SK-N-SH (cell line): ENCODE measurements around the gene HLA-DQB1. TPM values are rescaled to one million over a fixed set of nuclear protein-coding genes. Genes with fewer than 3 reads are reported as not detected.
"Not testable (repeated sequence)": the region's sequence is repeated elsewhere in the genome, so short reads cannot be mapped to it uniquely, and the experiment has no call there.

Experiments used
- CTCF ChIA-PET: fragments of 300-600, 350-600 bp; formaldehyde crosslinking; extraction: SDS; loops from one replicate; lab custom pipeline; 2021; lab: Yijun Ruan, JAX
- POLR2A ChIA-PET: fragments of 350-600 bp; sonication (Branson Sonifier 250); formaldehyde crosslinking; extraction: SDS; loops from one replicate; lab custom pipeline; 2020; ENCODE audit warnings: antibody characterized with exemption, inconsistent platforms; lab: Yijun Ruan, JAX
- DNase-seq: peaks from one replicate; pipeline ENCODE4 v3.0.0; 2012
- H2AFZ ChIP-seq: fragments of 200-600 bp; sonication (generic); 2 replicates; pipeline ENCODE4 v1.8.1; 2016; ENCODE audit warnings: antibody characterized with exemption, mild to moderate bottlenecking, low read depth
- H3F3A ChIP-seq: fragments of 200-600 bp; sonication (generic); replicated peaks from 2 replicates; pipeline ENCODE3; 2016; ENCODE audit warnings: antibody characterized with exemption, mild to moderate bottlenecking; ENCODE audit not compliant: insufficient read depth
- H3K27ac ChIP-seq, 2 experiments: fragments of 200-500 bp in 1 of 2; fragments of 200-600 bp in 1 of 2; sonication (Bioruptor generic) in 1 of 2; sonication (generic), shearing (Covaris generic) in 1 of 2; 2 replicates each; pipeline versions ENCODE4 v1.5.1 to v1.6.1; 2014 to 2016; ENCODE audit warnings: low read depth in 2 of 2, inconsistent platforms in 1 of 2, low read length in 1 of 2, mild to moderate bottlenecking in 1 of 2, mixed read lengths in 1 of 2
- H3K27me3 ChIP-seq: fragments of 200-600 bp; sonication (generic), shearing (Covaris generic); 2 replicates; pipeline ENCODE4 v1.6.1; 2016; ENCODE audit warnings: mixed run types; ENCODE audit not compliant: insufficient read depth
- H3K36me3 ChIP-seq, 2 experiments: fragments of 200-500 bp in 1 of 2; fragments of 200-600 bp in 1 of 2; sonication (Bioruptor generic) in 1 of 2; sonication (generic) in 1 of 2; replicated peaks in 1 of 2; 2 replicates each; pipeline versions ENCODE3 to v1.5.1; 2014 to 2016; ENCODE audit warnings: low read length in 1 of 2, mild to moderate bottlenecking in 1 of 2; ENCODE audit not compliant: insufficient read depth in 2 of 2, control insufficient read depth in 1 of 2
- H3K4me1 ChIP-seq, 2 experiments: fragments of 200-500 bp in 1 of 2; fragments of 200-600 bp in 1 of 2; sonication (Bioruptor generic) in 1 of 2; sonication (generic), shearing (Covaris generic) in 1 of 2; 2 replicates each; pipeline versions ENCODE4 v1.5.1 to v1.6.1; 2014 to 2016; ENCODE audit warnings: low read depth in 1 of 2, low read length in 1 of 2, mixed run types in 1 of 2; ENCODE audit not compliant: insufficient read depth in 2 of 2, control insufficient read depth in 1 of 2
- H3K4me2 ChIP-seq: fragments of 200-600 bp; sonication (generic), shearing (Covaris generic); 2 replicates; pipeline ENCODE4 v1.6.1; 2017; ENCODE audit warnings: mixed run types
- H3K4me3 ChIP-seq, 2 experiments: fragments of 200-500 bp in 1 of 2; fragments of 200-600 bp in 1 of 2; sonication (Bioruptor generic) in 1 of 2; sonication (generic), shearing (Covaris generic) in 1 of 2; 2 replicates each; pipeline versions ENCODE4 v1.5.1 to v1.8.1; 2014 to 2016; ENCODE audit warnings: low read depth in 2 of 2, inconsistent platforms in 1 of 2, low read length in 1 of 2, mild to moderate bottlenecking in 1 of 2, mixed read lengths in 1 of 2, moderate library complexity in 1 of 2
- H3K79me2 ChIP-seq: fragments of 200-600 bp; sonication (generic); 2 replicates; pipeline ENCODE4 v1.8.1; 2017; ENCODE audit warnings: mild to moderate bottlenecking; ENCODE audit not compliant: insufficient read depth
- H3K9ac ChIP-seq: fragments of 200-600 bp; sonication (generic); 2 replicates; pipeline ENCODE4 v1.6.1; 2017; ENCODE audit warnings: mixed run types
- H3K9me2 ChIP-seq: fragments of 200-600 bp; sonication (generic); 2 replicates; pipeline ENCODE4 v1.6.1; 2017; ENCODE audit warnings: mixed run types
- H3K9me3 ChIP-seq: fragments of 200-600 bp; sonication (generic); 2 replicates; pipeline ENCODE4 v1.6.1; 2017; ENCODE audit warnings: mixed run types, mild to moderate bottlenecking, moderate library complexity
- H4K20me1 ChIP-seq: fragments of 200-600 bp; sonication (generic); 2 replicates; pipeline ENCODE4 v1.6.1; 2017; ENCODE audit warnings: mild to moderate bottlenecking, mixed run types; ENCODE audit not compliant: insufficient read depth
- ELF1 ChIP-seq: IDR thresholded peaks from 2 replicates; pipeline ENCODE4 v1.4.0; 2012
- EZH2phosphoT487 ChIP-seq: fragments of 200-600 bp; sonication (generic); IDR thresholded peaks from 2 replicates; pipeline ENCODE4 v1.6.1; 2017; ENCODE audit warnings: low read depth, mixed run types, mild to moderate bottlenecking, antibody characterized with exemption, moderate library complexity, borderline replicate concordance
- FOSL2 ChIP-seq: IDR thresholded peaks from 2 replicates; pipeline ENCODE4 v1.4.0; 2012; ENCODE audit warnings: low read depth, mild to moderate bottlenecking, moderate library complexity, borderline replicate concordance
- MXI1 ChIP-seq: IDR thresholded peaks from 2 replicates; pipeline ENCODE4 v1.6.1; 2012; ENCODE audit warnings: mild to moderate bottlenecking, low read depth, low read length, improper control_type of control experiment
- NFIC ChIP-seq: IDR thresholded peaks from 2 replicates; pipeline ENCODE4 v1.4.0; 2012; ENCODE audit warnings: borderline replicate concordance
- PBX3 ChIP-seq: IDR thresholded peaks from 2 replicates; pipeline ENCODE4; 2012
- TEAD4 ChIP-seq: IDR thresholded peaks from 2 replicates; pipeline ENCODE4 v1.4.0; 2012; ENCODE audit warnings: mild to moderate bottlenecking, borderline replicate concordance; ENCODE audit not compliant: insufficient read depth
- USF1 ChIP-seq: IDR thresholded peaks from 2 replicates; pipeline ENCODE4 v1.4.0; 2012; ENCODE audit warnings: low read depth, borderline replicate concordance
- WGBS: methylation state at CpG from one replicate; pipeline ENCODE4 v1.1.6; 2017; ENCODE audit warnings: low lambda C conversion rate; 5-methylcytosine and 5-hydroxymethylcytosine counted together
- polyA plus RNA-seq, 3 experiments: library from polyadenylated mRNA; depleted of rRNA; stranded (reverse); fragments of >200 nt; gene quantifications; 2 replicates each; pipeline ENCODE4 v1.2.3, GENCODE V29; 2012

The HLA-DQB1 gene
- polyA plus RNA-seq, 1 of the 3 experiments (the other 2 are of a cell fraction), result not detected

DNA sequence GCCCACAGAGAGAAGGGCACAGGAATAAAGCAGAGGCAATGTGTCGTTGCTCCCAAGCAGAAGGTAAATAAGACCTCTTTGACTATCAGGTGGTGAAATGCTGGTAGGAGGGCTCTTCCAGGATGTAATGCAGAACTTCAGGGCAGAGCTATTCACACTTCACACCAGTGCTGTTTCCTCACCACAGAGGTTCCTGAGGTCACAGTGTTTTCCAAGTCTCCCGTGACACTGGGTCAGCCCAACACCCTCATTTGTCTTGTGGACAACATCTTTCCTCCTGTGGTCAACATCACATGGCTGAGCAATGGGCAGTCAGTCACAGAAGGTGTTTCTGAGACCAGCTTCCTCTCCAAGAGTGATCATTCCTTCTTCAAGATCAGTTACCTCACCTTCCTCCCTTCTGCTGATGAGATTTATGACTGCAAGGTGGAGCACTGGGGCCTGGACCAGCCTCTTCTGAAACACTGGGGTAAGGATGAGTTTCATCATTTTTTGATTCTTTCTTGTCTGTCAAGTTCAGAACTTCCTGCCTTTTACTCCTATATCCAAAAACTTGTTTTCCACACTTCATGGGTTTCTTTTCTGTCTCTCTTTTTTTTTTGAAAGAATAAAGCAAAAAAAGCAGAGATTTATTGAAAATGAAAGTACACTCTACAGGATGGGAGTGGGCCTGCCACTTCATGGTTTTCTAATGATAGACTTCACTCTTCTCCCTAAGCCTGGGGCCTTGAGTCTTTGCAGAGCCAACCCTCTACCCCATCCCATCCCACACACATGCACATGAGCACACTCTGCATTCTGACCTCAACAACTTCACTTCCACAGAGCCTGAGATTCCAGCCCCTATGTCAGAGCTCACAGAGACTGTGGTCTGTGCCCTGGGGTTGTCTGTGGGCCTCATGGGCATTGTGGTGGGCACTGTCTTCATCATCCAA, 24.4 kb downstream of the HLA-DQB1 start:
- DNase-seq, H3K4me3 ChIP-seq, CTCF ChIA-PET, H3K27ac ChIP-seq, H3K4me2 ChIP-seq, H3K27me3 ChIP-seq, H4K20me1 ChIP-seq, H3K9me3 ChIP-seq, H2AFZ ChIP-seq, H3K4me1 ChIP-seq, POLR2A ChIA-PET, H3K9ac ChIP-seq, H3F3A ChIP-seq, H3K79me2 ChIP-seq, H3K36me3 ChIP-seq, H3K9me2 ChIP-seq: not testable (repeated sequence)
- 0% methylated on average over 2 of the region's 2 CpGs for WGBS

GRCh38 chr6:32641122-32641521, 25.3 kb downstream of the HLA-DQB1 start:
- CTCF ChIA-PET, result no interaction called here
- POLR2A ChIA-PET, result no interaction called here
- no peaks in the 10 kb centered on the region for H3K4me1 ChIP-seq
- no peaks in the 10 kb centered on the region for H4K20me1 ChIP-seq
- no peak for TF ChIP-seq EZH2phosphoT487
- no peak for TF ChIP-seq MXI1
- TF ChIP-seq FOSL2, result no peak
- no peak for TF ChIP-seq PBX3
- no peak for TF ChIP-seq NFIC
- no peak for TF ChIP-seq ELF1
- TF ChIP-seq USF1, result no peak
- TF ChIP-seq TEAD4, result no peak
- no peak overlapping the region for H3K9ac ChIP-seq
- H3K9me2 ChIP-seq, result no peaks in the 10 kb centered on the region
- no peaks in the 10 kb centered on the region for H3F3A ChIP-seq
- no peaks in the 10 kb centered on the region for H3K27me3 ChIP-seq
- H3K9me3 ChIP-seq, result no peaks in the 10 kb centered on the region
- H3K36me3 ChIP-seq, result no peaks in the 10 kb centered on the region
- H2AFZ ChIP-seq, result no peak overlapping the region
- no peak overlapping the region for H3K27ac ChIP-seq
- no peaks in the 10 kb centered on the region for H3K79me2 ChIP-seq
- H3K4me2 ChIP-seq, result no peak overlapping the region
- WGBS, result 7% methylated on average over 5 of the region's 6 CpGs
- DNase-seq, result no peak
- no peak overlapping the region for H3K4me3 ChIP-seq
